D721Med (cell line): ENCODE data around the gene ITGAE.

ENCODE experiments used
- DNase-seq: peaks from one replicate; pipeline ENCODE4 v3.0.0; 2011; ENCODE audit warnings: low spot score; ENCODE audit not compliant: insufficient read length
- FAIRE-seq: peaks from 2 replicates; lab custom pipeline; 2011; peaks lifted over from hg19 to GRCh38; lab: Jason Lieb, UNC
- TF ChIP-seq, protein P1 (sequence below): IDR thresholded peaks from 2 replicates; pipeline ENCODE4 v1.5.1; 2012; ENCODE audit warnings: mild to moderate bottlenecking, control low read depth; ENCODE audit not compliant: insufficient read depth; ENCODE audit errors: missing control alignments

ITGAE gene

GRCh38 chr17:3809135-3809534 is 8.1 kb upstream of the ITGAE start:
- TF ChIP-seq, protein P1, sequence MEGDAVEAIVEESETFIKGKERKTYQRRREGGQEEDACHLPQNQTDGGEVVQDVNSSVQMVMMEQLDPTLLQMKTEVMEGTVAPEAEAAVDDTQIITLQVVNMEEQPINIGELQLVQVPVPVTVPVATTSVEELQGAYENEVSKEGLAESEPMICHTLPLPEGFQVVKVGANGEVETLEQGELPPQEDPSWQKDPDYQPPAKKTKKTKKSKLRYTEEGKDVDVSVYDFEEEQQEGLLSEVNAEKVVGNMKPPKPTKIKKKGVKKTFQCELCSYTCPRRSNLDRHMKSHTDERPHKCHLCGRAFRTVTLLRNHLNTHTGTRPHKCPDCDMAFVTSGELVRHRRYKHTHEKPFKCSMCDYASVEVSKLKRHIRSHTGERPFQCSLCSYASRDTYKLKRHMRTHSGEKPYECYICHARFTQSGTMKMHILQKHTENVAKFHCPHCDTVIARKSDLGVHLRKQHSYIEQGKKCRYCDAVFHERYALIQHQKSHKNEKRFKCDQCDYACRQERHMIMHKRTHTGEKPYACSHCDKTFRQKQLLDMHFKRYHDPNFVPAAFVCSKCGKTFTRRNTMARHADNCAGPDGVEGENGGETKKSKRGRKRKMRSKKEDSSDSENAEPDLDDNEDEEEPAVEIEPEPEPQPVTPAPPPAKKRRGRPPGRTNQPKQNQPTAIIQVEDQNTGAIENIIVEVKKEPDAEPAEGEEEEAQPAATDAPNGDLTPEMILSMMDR = no peak
- no peak for FAIRE-seq
- no peak for DNase-seq

DNA sequence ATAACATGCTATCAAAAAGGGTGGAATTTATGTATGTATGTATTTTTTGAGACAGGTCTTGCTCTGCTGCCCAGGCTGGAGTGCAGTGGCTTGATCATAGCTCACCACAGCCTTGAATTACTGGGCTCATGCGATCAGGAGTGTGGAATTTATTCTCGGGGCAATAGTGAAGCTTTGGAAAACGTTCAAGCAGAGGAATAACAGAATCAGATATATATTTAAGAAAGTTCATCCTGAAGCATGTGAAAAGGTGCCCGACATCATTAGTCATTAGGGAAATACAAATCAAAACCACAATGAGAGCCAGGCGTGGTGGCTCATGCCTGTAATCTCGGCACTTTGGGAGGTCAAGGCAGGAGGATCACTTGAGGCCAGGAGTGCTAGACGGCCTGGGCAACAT is 7.7 kb upstream of the ITGAE start:
- TF ChIP-seq, protein P1 = no peak
- no peak for DNase-seq
- no peak for FAIRE-seq

- TF ChIP-seq, protein P1 = no peak
- FAIRE-seq (no peak), DNase-seq (no peak)
These were observed 4.6 kb upstream of the ITGAE start for GRCh38 chr17:3805581-3805980.

GRCh38 chr17:3804503-3804931 is 3.5 kb upstream of the ITGAE start:
- TF ChIP-seq, protein P1 = no peak
- DNase-seq (no peak), FAIRE-seq (no peak)

DNA sequence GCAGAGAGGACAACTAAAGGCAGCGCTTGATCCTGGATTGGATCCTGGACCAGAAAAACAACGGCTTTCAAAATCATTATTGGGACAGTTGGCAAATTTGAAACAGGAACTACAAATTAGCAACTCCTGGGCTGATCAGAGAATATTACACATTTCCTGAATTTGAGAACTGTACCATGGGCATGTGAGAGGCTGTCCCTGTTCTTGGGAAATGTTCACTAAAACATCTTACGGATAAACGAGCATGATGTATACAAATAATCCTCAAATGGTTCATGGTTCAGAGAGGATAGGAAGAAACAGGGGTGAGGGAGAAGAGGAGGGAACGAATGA is 2.3 kb upstream of the ITGAE start:
- TF ChIP-seq, protein P1 = no peak
- no peak for DNase-seq
- no peak for FAIRE-seq

DNA sequence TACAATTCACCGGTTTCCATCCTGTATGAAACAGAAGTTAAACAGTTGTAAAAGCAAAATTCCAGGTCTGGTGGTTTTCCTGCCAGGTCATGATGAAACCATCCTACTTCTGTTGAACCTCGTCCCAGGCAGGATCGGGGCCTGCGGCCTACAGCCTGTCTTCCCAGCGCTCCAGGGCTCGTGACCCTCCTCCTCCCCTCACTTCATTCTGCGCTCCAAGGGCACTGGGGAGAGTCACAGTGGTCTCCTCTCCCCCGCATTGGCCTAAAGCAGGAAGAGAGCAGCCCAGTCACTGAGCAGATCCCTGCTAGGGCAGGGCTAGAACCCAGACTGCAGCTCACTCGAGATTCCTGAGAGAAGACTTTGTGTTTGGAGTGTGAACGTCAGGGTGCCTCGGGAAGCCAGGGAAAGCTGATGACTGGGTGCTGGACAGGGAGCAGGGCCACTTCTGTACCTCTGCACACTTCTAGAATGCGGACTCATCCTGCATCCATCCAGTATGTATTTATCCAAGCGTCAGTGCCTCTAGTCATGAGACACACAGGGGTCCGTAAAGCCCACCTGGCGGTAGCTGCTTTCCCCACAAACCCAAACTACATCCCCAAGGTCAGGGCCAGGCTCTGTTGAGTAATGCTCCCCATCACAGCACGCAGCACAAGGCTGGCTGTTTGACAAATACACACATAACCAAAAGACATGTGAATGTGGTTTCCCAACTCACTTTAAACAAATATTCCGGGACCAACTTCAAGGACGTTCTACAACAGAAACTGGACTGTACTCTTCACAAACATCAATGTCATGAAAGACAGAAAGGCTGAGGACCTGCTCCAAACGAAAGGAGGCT is 1.7 kb upstream of the ITGAE start:
- TF ChIP-seq, protein P1 = no peak
- no peak for DNase-seq
- no peak for FAIRE-seq

DNA sequence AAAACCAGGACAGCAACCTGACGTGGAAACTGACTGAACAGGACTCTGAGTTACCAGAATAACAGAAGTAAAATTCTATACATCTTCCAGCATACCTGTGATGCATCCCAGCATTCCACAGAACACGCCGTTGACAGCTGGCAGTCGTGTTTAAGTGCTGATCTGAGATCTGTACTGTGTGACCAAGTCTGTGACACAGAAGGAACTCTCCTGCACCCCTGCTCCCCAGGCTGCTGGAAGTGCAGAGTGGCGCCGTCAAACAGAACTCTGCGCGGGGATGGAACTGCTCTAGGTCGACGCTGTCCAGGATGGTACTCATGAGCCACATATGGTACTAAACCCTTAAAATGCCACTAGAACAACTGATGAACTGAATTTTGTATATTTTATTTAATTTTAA is 804 bp upstream of the ITGAE start:
- TF ChIP-seq, protein P1 = no peak
- DNase-seq = no peak

More for the DNA sequence above, 804 bp upstream of the ITGAE start:
- FAIRE-seq = no peak
